Choroid plexus epithelial cell (primary cell): ENCODE results near the gene SPATS2.
"Not testable (repeated sequence)": the region's sequence is repeated elsewhere in the genome, so short reads cannot be mapped to it uniquely, and the experiment has no call there.

Experiments used
- DNase-seq: peaks from one replicate; pipeline ENCODE4 v3.0.0-alpha.2; 2010; ENCODE audit warnings: low read depth
- H3K4me3 ChIP-seq: 2 replicates; pipeline ENCODE4 v1.5.1; 2011; ENCODE audit warnings: low read depth, mild to moderate bottlenecking, control low read depth, low read length, moderate library complexity
- CTCF ChIP-seq: conservative IDR thresholded peaks from 2 replicates; pipeline ENCODE4 v1.5.1; 2011; ENCODE audit warnings: low read depth, mild to moderate bottlenecking, control low read depth, inconsistent platforms, low read length, moderate library complexity

SPATS2 gene

GRCh38 chr12:49332441-49332861 is 34.8 kb upstream of the SPATS2 start:
- no peak for TF ChIP-seq CTCF
- no peak overlapping the region for H3K4me3 ChIP-seq
- DNase-seq = no peak

DNA sequence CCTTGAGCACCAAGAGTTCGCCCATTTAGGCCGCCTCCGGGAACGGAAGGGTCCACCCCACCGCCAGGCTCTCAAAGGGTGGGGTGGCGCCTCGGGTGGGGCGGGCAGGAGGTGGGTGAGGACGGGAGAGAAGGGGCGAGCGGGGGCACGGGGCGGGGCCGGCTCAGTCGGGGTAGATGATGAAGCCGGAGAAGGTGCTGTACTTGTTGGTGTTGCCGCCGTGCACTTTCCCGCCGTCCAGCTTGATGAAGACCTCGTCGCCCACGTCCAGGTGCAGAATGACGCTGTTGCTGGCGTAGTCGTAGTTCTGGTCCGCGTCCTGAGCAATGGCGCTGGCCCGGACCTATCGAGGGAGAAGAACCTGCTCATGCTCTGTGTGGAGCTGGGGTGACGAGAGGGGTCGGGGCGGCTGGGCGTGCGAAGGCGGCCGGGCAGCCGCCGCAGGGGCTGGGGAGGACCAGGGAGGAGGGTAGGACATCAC is 34.3 kb upstream of the SPATS2 start:
- H3K4me3 ChIP-seq = peak overlapping the region; percentile 9
- no peak for DNase-seq
- TF ChIP-seq CTCF = no peak

DNA sequence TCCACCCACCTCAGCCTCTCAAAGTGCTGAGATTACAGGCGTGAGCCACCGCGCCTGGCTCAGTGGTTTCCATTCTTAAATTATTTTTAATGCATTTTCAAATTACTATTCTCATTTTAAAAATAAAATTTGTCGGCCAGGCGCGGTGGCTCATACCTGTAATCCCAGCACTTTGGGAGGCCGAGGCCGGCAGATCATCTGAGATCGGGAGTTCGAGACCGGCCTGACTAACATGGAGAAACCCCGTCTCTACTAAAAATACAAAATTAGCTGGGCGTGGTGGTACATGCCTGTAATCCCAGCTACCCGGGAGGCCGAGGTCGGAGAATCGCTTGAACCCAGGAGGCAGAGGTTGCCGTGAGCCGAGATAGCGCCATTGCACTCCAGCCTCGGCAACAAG is 33.5 kb upstream of the SPATS2 start:
- H3K4me3 ChIP-seq, DNase-seq: not testable (repeated sequence)

- no peak overlapping the region for H3K4me3 ChIP-seq
- TF ChIP-seq CTCF = no peak
- no peak for DNase-seq
These were observed 33.0 kb upstream of the SPATS2 start for GRCh38 chr12:49334226-49334625.

DNA sequence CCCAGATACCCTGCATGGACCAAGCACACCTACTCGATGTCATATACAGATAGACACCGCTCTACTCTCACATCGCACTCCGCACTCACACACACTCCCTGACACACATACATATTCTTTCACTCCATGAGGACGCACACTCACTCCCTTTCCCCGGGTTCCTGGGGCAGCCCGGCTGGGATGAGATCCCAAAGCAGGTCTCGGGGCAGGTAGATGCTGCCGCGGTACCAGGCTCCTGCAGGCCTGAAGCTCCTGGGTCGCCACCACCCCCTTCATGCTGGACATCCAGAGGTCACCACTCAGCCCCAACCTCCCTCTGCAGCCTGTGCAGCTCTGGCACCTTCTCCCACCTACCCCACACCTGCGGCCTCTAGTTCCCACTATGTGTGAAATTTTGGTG is 32.6 kb upstream of the SPATS2 start:
- no peak for TF ChIP-seq CTCF
- no peak for DNase-seq
- H3K4me3 ChIP-seq = no peak overlapping the region

DNA sequence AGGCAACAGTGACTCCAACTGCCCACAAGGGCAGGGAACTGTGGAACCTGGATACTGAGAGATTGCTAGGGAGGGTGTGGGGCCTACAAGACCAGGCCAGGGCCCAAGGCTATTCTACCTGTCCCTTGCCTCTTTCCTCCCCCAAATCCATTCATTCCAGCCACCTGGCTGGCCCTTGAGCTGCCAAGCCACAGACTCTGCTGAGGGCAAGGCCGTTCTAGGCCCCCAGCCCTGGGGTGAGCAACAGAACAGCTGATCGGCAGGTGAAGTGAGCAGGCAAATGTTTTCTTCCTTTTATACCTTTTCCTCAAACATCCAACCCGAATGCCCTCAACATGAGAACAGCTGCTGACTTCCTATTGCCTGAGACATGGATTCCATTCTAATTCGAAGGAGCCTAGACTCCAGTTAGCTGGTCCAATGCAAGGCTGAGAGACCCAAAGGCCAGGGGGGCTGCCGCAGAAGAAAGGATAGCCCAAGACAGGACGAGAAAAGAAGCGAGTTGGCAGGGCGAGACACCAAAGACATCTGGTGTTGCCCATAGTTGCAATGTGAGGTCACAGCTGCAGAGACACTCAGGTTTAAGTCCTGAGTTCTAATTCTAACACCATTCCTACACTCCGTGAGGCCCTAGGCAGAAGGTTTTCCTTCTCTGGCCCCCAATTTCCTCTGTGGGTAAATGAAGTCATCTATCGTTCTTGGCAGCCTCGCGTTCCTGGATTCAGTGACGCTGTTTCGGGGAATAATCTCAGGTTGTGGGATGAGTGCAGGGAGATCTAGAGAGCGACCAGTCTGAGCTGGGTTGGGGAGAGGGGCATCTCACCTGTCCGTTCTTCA is 31.9 kb upstream of the SPATS2 start:
- no peak for TF ChIP-seq CTCF
- DNase-seq = no peak
- no peak overlapping the region for H3K4me3 ChIP-seq

DNA sequence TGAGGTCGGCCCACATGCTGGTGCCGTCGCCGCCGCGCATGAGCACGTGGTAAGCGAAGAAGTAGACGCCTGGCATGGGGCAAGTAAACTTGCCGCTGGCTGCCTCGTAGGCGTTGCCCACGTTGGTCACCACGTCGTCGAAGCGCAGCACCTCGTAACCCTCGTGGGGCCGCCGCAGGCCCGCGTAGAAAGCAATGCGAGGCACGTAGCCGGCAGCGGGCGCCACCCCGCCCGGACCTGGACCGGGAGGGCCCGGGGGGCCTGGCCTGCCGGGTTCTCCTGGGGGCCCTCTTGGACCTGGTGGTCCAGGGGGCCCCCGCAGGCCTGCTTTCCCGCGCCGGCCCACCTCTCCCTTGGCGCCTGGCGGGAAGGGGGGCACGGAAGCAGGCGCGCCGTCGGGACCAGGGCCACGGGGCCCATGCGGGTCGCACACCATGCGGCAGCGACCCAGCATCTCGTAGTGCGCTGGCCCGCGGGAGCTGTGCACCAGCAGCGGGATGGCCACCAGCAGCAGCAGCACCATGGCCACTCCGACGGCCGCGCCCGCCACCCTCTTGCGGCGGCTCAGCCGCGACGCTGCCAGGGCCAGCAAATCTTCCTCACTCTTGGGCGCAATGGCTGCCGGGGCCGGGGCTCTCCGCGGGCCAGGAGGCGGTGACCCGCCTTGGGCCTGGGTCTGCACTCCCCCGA is 31.2 kb upstream of the SPATS2 start:
- no peak for DNase-seq
- no peak for TF ChIP-seq CTCF
- no peak overlapping the region for H3K4me3 ChIP-seq
